ENCODE results near the gene ZNF821. TPM values are rescaled to one million over a fixed set of nuclear protein-coding genes. Genes with fewer than 3 reads are reported as not detected.

ZNF821 gene
- total and polyA plus RNA-seq, 10 of the 15 experiments (the other 5 are each of a cell fraction or from before 2014, with no cell fraction given) = 0.82 to 9.9 (median 6.8) TPM

DNA sequence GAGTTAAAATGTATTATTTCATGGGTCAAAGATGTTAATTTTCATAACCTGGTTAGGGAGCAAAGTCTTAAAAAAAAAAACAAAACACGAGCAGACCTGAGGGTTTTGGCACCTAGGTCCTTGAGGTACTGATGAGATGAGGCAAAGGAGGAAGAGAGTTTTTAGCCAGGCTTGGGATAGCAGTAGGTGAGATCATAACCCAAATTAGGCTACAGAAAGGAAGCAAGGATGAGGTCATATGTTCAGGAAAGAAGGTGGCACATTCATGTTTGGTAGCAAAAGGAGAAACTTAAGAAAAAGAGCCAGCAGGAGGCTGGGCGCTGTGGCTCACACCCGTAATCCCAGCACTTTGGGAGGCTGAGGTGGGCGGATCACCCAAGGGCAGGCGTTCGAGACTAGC is 35.4 kb downstream of the ZNF821 start:
- intact Hi-C loops (cut with micrococcal nuclease; ENCODE audit: unreplicated experiment) (no loop called here), in situ Hi-C loops (cut with MboI) (no loop called here)
- RAD21 ChIA-PET (ENCODE audit: unreplicated experiment) = interaction anchor here (0.7 kb wide), 1 partner anchor 54 kb away, joined by 3 read pairs; no protein-coding TSS in a partner anchor
- Histone ChIP-seq H3K4me2 (ENCODE audit: control insufficient read depth, insufficient read depth) (no peak overlapping the region), H3K9ac (ENCODE audit: control insufficient read depth, insufficient read depth, low read length) (no peak overlapping the region), H2AFZ (ENCODE audit: control insufficient read depth, low read depth, low read length) (no peak overlapping the region), H3K4me1 (ENCODE audit: control insufficient read depth, insufficient read depth, low read length) (peaks cover 39% of the 10 kb centered on the region), H3K9me3 (replicated peaks; ENCODE audit: control insufficient read depth, insufficient read depth, low read length) (no peaks in the 10 kb centered on the region), H3K27me3 (replicated peaks in 1 of 2; ENCODE audit: control insufficient read depth in 2 of 2, insufficient read depth in 2 of 2, low read length in 1 of 2) (no peaks in the 10 kb centered on the region), H3K27ac (ENCODE audit: control insufficient read depth, insufficient read depth) (no peak overlapping the region), H3K79me2 (ENCODE audit: control insufficient read depth, insufficient read depth, low read length) (peaks cover 35% of the 10 kb centered on the region), H3K4me3 (no peak overlapping the region), H3K36me3 (ENCODE audit: control insufficient read depth in 2 of 2, insufficient read depth in 2 of 2, low read length in 1 of 2) (peaks cover 23 to 28% of the 10 kb centered on the region in 2 experiments), H4K20me1 (ENCODE audit: control insufficient read depth, insufficient read depth) (no peaks in the 10 kb centered on the region)
- DNase-seq (ENCODE audit: low read depth, low spot score) = no peak
- POLR2A ChIA-PET = interaction anchor here (0.6 kb wide), 1 partner anchor 39 kb away, joined by 4 read pairs; no protein-coding TSS in a partner anchor
- no TSS peak for BruUV-seq (replicated peaks)
- CTCF ChIA-PET = no interaction called here
- SMC1A ChIA-PET (ENCODE audit: uncharacterized antibody, unreplicated experiment) = no interaction called here
- FAIRE-seq = no peak
- no peak for ATAC-seq
- 47% methylated on average over 6 of the region's 6 CpGs for WGBS (ENCODE audit: insufficient coverage, insufficient replicate concordance, low lambda C conversion rate, missing lambda C conversion rate)
- TF ChIP-seq TARDBP (IDR thresholded peaks at IDR 0.05; ENCODE audit: borderline replicate concordance) (no peak), RB1 (IDR thresholded peaks at IDR 0.05; ENCODE audit: borderline replicate concordance) (no peak), NR2C1 (IDR thresholded peaks at IDR 0.05) (no peak), FOS (IDR thresholded peaks at IDR 0.05; ENCODE audit: borderline replicate concordance, extremely low read depth, insufficient read length) (no peak), ZNF274 (IDR thresholded peaks at IDR 0.05; ENCODE audit: insufficient read depth, insufficient read length) (no peak), CBFB (IDR thresholded peaks at IDR 0.05; ENCODE audit: low read depth) (no peak), USF1 (IDR thresholded peaks at IDR 0.05; ENCODE audit: borderline replicate concordance, extremely low read length, insufficient read depth, low read depth, low read length) (no peak), ATF7 (IDR thresholded peaks at IDR 0.05; ENCODE audit: low read depth) (no peak), REST (IDR thresholded peaks at IDR 0.05; ENCODE audit: low read depth, low read length) (no peak), ASH2L (IDR thresholded peaks at IDR 0.05; ENCODE audit: borderline replicate concordance, low read depth) (no peak), ZNF24 (IDR thresholded peaks at IDR 0.05) (no peak), MXI1 (IDR thresholded peaks at IDR 0.05; ENCODE audit: low read depth, low read length) (no peak), SKIL (IDR thresholded peaks at IDR 0.05; ENCODE audit: low read depth, poor library complexity, severe bottlenecking) (no peak), WRNIP1 (IDR thresholded peaks at IDR 0.05; ENCODE audit: borderline replicate concordance, low read depth, low read length) (no peak), HDAC6 (IDR thresholded peaks at IDR 0.05; ENCODE audit: unreplicated experiment) (no peak)

Data from GM12878 (cell line).